Measurements from ENCODE around the gene GNAZ.

DNA sequence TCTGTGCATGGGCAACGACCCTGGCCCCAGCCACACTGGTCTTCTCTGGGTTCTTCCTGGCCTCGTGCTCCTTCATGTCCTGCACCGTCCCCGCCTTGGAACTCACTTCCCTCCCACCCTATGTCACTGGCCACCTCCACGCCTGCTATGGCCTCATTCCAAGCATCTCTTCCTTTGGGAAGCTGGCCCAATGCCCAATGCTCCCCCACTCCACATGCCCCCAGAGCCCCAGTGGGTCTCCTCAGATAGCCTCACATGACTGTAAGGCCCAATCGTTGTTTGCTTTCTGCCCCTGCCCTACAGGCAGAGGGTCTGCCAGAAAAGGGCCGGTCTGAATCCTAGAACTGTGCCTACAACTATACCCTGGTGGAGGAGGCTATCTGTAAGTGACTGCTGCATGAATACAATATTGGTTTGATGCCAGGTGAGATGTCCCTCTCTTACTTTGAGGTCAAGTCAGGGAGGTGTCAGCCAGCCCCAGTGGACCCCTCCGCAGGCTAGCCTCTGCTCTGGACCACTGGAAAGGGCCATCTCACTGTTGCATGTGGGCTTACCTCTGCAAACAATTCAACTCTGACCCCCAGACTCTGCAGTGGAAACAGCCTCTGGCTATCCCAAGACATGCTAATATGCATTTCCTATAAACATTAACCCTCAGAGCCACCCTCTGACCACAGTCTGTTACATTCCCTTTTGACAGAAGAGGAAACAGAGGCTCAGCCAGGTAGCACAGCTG, 2.1 kb upstream of the GNAZ start:
- no peak for TF ChIP-seq EZH2phosphoT487 (IDR thresholded peaks at IDR 0.05; ENCODE audit: insufficient read depth, low read depth)
- no peak for TF ChIP-seq EZH2 (IDR thresholded peaks at IDR 0.05; ENCODE audit: insufficient read depth, poor library complexity, severe bottlenecking)
